Stimulated activated CD4-positive, alpha-beta T cell treated with anti-CD3 and anti-CD28 coated beads, Interleukin-12 subunit alpha, Interleukin-12 subunit beta, amount 100 ng/mL, for 48 hours (primary cell): ENCODE data around the gene SAXO1.

Source experiments
- DNase-seq, 3 donors: peaks; one replicate each; pipeline ENCODE4 v3.0.0-alpha.2; 2020; ENCODE audit warnings: low read depth in 2 of 3, low spot score in 1 of 3

SAXO1 gene

GRCh38 chr9:18881758-18882157 lies 151.3 kb downstream of the SAXO1 start:
- DNase-seq = no peak

GRCh38 chr9:18877984-18878383 lies 155.0 kb downstream of the SAXO1 start:
- no peak for DNase-seq
